Common myeloid progenitor, CD34-positive (primary cell): ENCODE measurements around the gene HTD2.

Experiments
- CTCF ChIA-PET: fragments of 350-600 bp; sonication (Branson Sonifier 250); formaldehyde crosslinking; loops from one replicate; lab custom pipeline; 2021; ENCODE audit warnings: antibody characterized with exemption; lab: Charles Lee
- POLR2A ChIA-PET: fragments of 350-600 bp; sonication (Branson Sonifier 250); formaldehyde crosslinking; loops from one replicate; lab custom pipeline; 2021; ENCODE audit warnings: antibody characterized with exemption; lab: Charles Lee
- DNase-seq, 3 donors: peaks; one replicate each; pipeline versions ENCODE4 v3.0.0 to v3.0.0-alpha.2; 2013
- H3K27ac ChIP-seq, 2 experiments: 1 replicate in 1 of 2; 2 replicates in 1 of 2; pipeline ENCODE4 v1.7.0; 2013; ENCODE audit warnings: inconsistent platforms in 2 of 2, low read length in 2 of 2, mild to moderate bottlenecking in 2 of 2, low read depth in 1 of 2, moderate library complexity in 1 of 2; ENCODE audit not compliant: severe bottlenecking in 2 of 2, insufficient read depth in 1 of 2, poor library complexity in 1 of 2
- H3K27me3 ChIP-seq, 5 experiments: replicated peaks in 2 of 5; 1 replicate in 3 of 5; 2 replicates in 2 of 5; pipeline versions ENCODE4 v1.6.1 to v1.7.0; 2013; ENCODE audit warnings: low read length in 4 of 5, mild to moderate bottlenecking in 2 of 5, moderate library complexity in 2 of 5, inconsistent platforms in 1 of 5; ENCODE audit not compliant: insufficient read depth in 5 of 5, control insufficient read depth in 4 of 5
- H3K36me3 ChIP-seq, 4 experiments: 1 replicate in 2 of 4; 2 replicates in 2 of 4; pipeline versions ENCODE4 v1.6.1 to v1.7.0; 2013; ENCODE audit warnings: low read length in 3 of 4, control low read depth in 1 of 4, mild to moderate bottlenecking in 1 of 4; ENCODE audit not compliant: control insufficient read depth in 4 of 4, insufficient read depth in 4 of 4
- H3K4me1 ChIP-seq, 4 experiments: 1 replicate in 3 of 4; 2 replicates in 1 of 4; pipeline versions ENCODE4 v1.6.1 to v1.7.1; 2013; ENCODE audit warnings: low read length in 3 of 4, mild to moderate bottlenecking in 3 of 4, control low read depth in 1 of 4, inconsistent platforms in 1 of 4, moderate library complexity in 1 of 4; ENCODE audit not compliant: control insufficient read depth in 4 of 4, insufficient read depth in 4 of 4; ENCODE audit errors: control extremely low read depth in 1 of 4
- H3K4me3 ChIP-seq, 7 experiments: 1 replicate in 4 of 7; 2 replicates in 3 of 7; pipeline versions ENCODE4 v1.5.1 to v1.7.0; 2013; ENCODE audit warnings: mild to moderate bottlenecking in 7 of 7, low read length in 6 of 7, moderate library complexity in 6 of 7, inconsistent platforms in 2 of 7, low read depth in 2 of 7, control low read depth in 1 of 7; ENCODE audit not compliant: insufficient read depth in 4 of 7, control insufficient read depth in 1 of 7; ENCODE audit errors: extremely low read depth in 1 of 7
- H3K9me3 ChIP-seq, 5 experiments: 1 replicate in 4 of 5; 2 replicates in 1 of 5; pipeline versions ENCODE4 v1.6.1 to v1.7.1; 2013; ENCODE audit warnings: low read length in 4 of 5, mild to moderate bottlenecking in 2 of 5, inconsistent platforms in 1 of 5, low read depth in 1 of 5, moderate library complexity in 1 of 5; ENCODE audit not compliant: control insufficient read depth in 4 of 5, insufficient read depth in 2 of 5; ENCODE audit errors: control extremely low read depth in 1 of 5
- WGBS: methylation state at CpG from one replicate; pipeline ENCODE4 v1.1.5; 2013; ENCODE audit not compliant: insufficient coverage; 5-methylcytosine and 5-hydroxymethylcytosine counted together

The HTD2 gene

GRCh38 chr3:58351920-58352319 lies 45.6 kb downstream of the HTD2 start:
- H3K9me3 ChIP-seq = no peaks in the 10 kb centered on the region
- DNase-seq = peak in 2 of 3 donors; percentile 62 to 65
- no peak overlapping the region for H3K27ac ChIP-seq
- H3K36me3 ChIP-seq = peaks cover 0 to 9% (median 0%) of the 10 kb centered on the region in 4 experiments
- ChIA-PET CTCF (interaction anchor here (0.7 to 5.6 kb wide), 10 partner anchors 13 to 64 kb away, joined by 3 to 37 read pairs (median 6); partner anchors contain the start of gene PXK), POLR2A (no interaction called here)
- 85% methylated on average over 3 of the region's 3 CpGs for WGBS
- H3K27me3 ChIP-seq = no peaks in the 10 kb centered on the region
- peaks cover 34 to 88% (median 69%) of the 10 kb centered on the region in 4 experiments for H3K4me1 ChIP-seq
- H3K4me3 ChIP-seq = no peak overlapping the region

- peaks cover 0 to 10% (median 0%) of the 10 kb centered on the region in 4 experiments for H3K36me3 ChIP-seq
- no peak overlapping the region for H3K27ac ChIP-seq
- H3K4me1 ChIP-seq = peaks cover 37 to 94% (median 74%) of the 10 kb centered on the region in 4 experiments
- H3K27me3 ChIP-seq = no peaks in the 10 kb centered on the region
- POLR2A ChIA-PET = no interaction called here
- no peaks in the 10 kb centered on the region for H3K9me3 ChIP-seq
- no peak for DNase-seq
- CTCF ChIA-PET = interaction anchor here (0.8 to 5.6 kb wide), 9 partner anchors 9 to 63 kb away, joined by 3 to 37 read pairs (median 5); partner anchors contain the start of gene PXK
- WGBS = 96% methylated on average over 6 of the region's 6 CpGs
- no peak overlapping the region for H3K4me3 ChIP-seq
Observed at GRCh38 chr3:58352626-58353025, 46.3 kb downstream of the HTD2 start.

- peaks cover 0 to 7% (median 0%) of the 10 kb centered on the region in 4 experiments for H3K36me3 ChIP-seq
- H3K27ac ChIP-seq = peak overlapping the region in 1 of 2 experiments; percentile 59
- H3K4me3 ChIP-seq = peak overlapping the region in 6 of 7 experiments; percentile 8 to 61 (median 42)
- WGBS = 31% methylated on average over 6 of the region's 8 CpGs
- CTCF ChIA-PET = interaction anchor here (0.7 to 5.6 kb wide), 8 partner anchors 9 to 64 kb away, joined by 3 to 37 read pairs (median 4); partner anchors contain the start of gene PXK
- POLR2A ChIA-PET = interaction anchor here (0.6 to 1.4 kb wide), 5 partner anchors 9 to 67 kb away, joined by 3 to 5 read pairs (median 3); no protein-coding TSS in a partner anchor
- H3K9me3 ChIP-seq = no peaks in the 10 kb centered on the region
- H3K27me3 ChIP-seq = no peaks in the 10 kb centered on the region
- H3K4me1 ChIP-seq = peaks cover 37 to 94% (median 74%) of the 10 kb centered on the region in 4 experiments
- peak; percentile 89 to 97 (median 96) for DNase-seq
Observed at GRCh38 chr3:58353722-58354553, 47.6 kb downstream of the HTD2 start.

GRCh38 chr3:58355179-58355578 lies 48.9 kb downstream of the HTD2 start:
- DNase-seq = peak in 2 of 3 donors; percentile 54 to 68
- no peaks in the 10 kb centered on the region for H3K9me3 ChIP-seq
- H3K36me3 ChIP-seq = peaks cover 0 to 7% (median 0%) of the 10 kb centered on the region in 4 experiments
- POLR2A ChIA-PET = interaction anchor here (0.9 kb wide), 1 partner anchor 59 kb away, joined by 3 read pairs; no protein-coding TSS in a partner anchor
- H3K27me3 ChIP-seq = no peaks in the 10 kb centered on the region
- H3K4me3 ChIP-seq = peak overlapping the region in 1 of 7 experiments; percentile 4
- WGBS = 74% methylated on average over 8 of the region's 8 CpGs
- peaks cover 30 to 83% (median 65%) of the 10 kb centered on the region in 4 experiments for H3K4me1 ChIP-seq
- CTCF ChIA-PET = interaction anchor here (0.8 to 2.1 kb wide), 4 partner anchors 10 to 60 kb away, joined by 3 to 4 read pairs (median 4); partner anchors contain the start of gene HTD2
- H3K27ac ChIP-seq = no peak overlapping the region

- DNase-seq = peak; percentile 95 to 100 (median 99)
- WGBS = 0% methylated on average over 4 of the region's 4 CpGs
- Histone ChIP-seq H3K4me3 (peak overlapping the region in 2 of 7 experiments; percentile 4 to 29), H3K36me3 (peaks cover 0 to 7% (median 0%) of the 10 kb centered on the region in 4 experiments), H3K27ac (peak overlapping the region in 1 of 2 experiments; percentile 21), H3K4me1 (peaks cover 23 to 74% (median 57%) of the 10 kb centered on the region in 4 experiments), H3K9me3 (no peaks in the 10 kb centered on the region), H3K27me3 (no peaks in the 10 kb centered on the region)
- ChIA-PET CTCF (interaction anchor here (0.6 to 2.1 kb wide), 6 partner anchors 16 to 62 kb away, joined by 3 to 4 read pairs (median 4); partner anchors contain the start of gene HTD2), POLR2A (interaction anchor here (0.6 kb wide), 1 partner anchor 9 kb away, joined by 5 read pairs; no protein-coding TSS in a partner anchor)
Observed at GRCh38 chr3:58356054-58356453, 49.7 kb downstream of the HTD2 start.

- no CpG with 5 or more reads among the region's 3 CpGs for WGBS
- POLR2A ChIA-PET = interaction anchor here (1.2 kb wide), 1 partner anchor 29 kb away, joined by 4 read pairs; no protein-coding TSS in a partner anchor
- CTCF ChIA-PET = no interaction called here
Observed at GRCh38 chr3:58357402-58357801, 51.1 kb downstream of the HTD2 start.

More at GRCh38 chr3:58357402-58357801, 51.1 kb downstream of the HTD2 start:
- no peak overlapping the region for H3K4me3 ChIP-seq
- H3K27ac ChIP-seq = peak overlapping the region in 1 of 2 experiments; percentile 36
- peaks cover 23 to 61% (median 46%) of the 10 kb centered on the region in 4 experiments for H3K4me1 ChIP-seq
- H3K27me3 ChIP-seq = no peaks in the 10 kb centered on the region
- peaks cover 0 to 7% (median 0%) of the 10 kb centered on the region in 4 experiments for H3K36me3 ChIP-seq
- DNase-seq = peak in 1 of 3 donors; percentile 10
- no peaks in the 10 kb centered on the region for H3K9me3 ChIP-seq
